Lower lobe of right lung (tissue), 2 donors: ENCODE measurements around the gene NLRX1. TPM values are rescaled to one million over a fixed set of nuclear protein-coding genes. Genes with fewer than 3 reads are reported as not detected.

Experiments used
- ATAC-seq, 2 donors: fragments of 200-7000 bp; cut with Tn5 transposase; one replicate each; pipeline ENCODE4 v1.9.1; 2020 to 2022; ENCODE audit warnings: mild to moderate bottlenecking in 2 of 2, moderate library complexity in 2 of 2
- DNase-seq: peaks from one replicate; pipeline ENCODE4 v3.0.0-alpha.2; 2020
- H3K27ac ChIP-seq: fragments of 200-600 bp; one replicate; pipeline ENCODE4 v1.8.0; 2022
- H3K27me3 ChIP-seq: fragments of 200-600 bp; one replicate; pipeline ENCODE4 v1.8.0; 2022; ENCODE audit warnings: low read depth
- H3K36me3 ChIP-seq: fragments of 200-600 bp; one replicate; pipeline ENCODE4 v1.8.0; 2022; ENCODE audit warnings: mild to moderate bottlenecking
- H3K4me1 ChIP-seq: fragments of 200-600 bp; one replicate; pipeline ENCODE4 v1.8.0; 2022
- H3K4me3 ChIP-seq: fragments of 200-600 bp; one replicate; pipeline ENCODE4 v1.8.0; 2022; ENCODE audit warnings: mild to moderate bottlenecking
- H3K9me3 ChIP-seq: fragments of 200-600 bp; one replicate; pipeline ENCODE4 v1.8.0; 2022
- CTCF ChIP-seq: fragments of 200-600 bp; IDR thresholded peaks from one replicate; pipeline ENCODE4 v1.8.0; 2022; ENCODE audit warnings: antibody characterized with exemption, mild to moderate bottlenecking
- intact Hi-C: fragments of 100-400 bp; cut with DNase I; formaldehyde crosslinking; loops from one replicate; pipeline ENCODE4 v1.11.0; 2022
- total RNA-seq: library from RNA; stranded (reverse); fragmentation: NEBNext Ultra II Directional; extraction: Animal tissue kit (Norgen Biotek cat#: 25700); gene quantifications from one replicate; pipeline ENCODE4 v1.2.1, GENCODE V29; 2021
- donor health status: DM: no; HTN: yes; CAD: no; lungs with severe emphysema.

Gene NLRX1
- total RNA-seq, 1 donor from 2014 or later, result 16.5 TPM

GRCh38 chr11:119202554-119202953 lies 34.0 kb downstream of the NLRX1 start:
- DNase-seq (peak; percentile 6), ATAC-seq (no peak)
- intact Hi-C loops, result no loop called here

DNA sequence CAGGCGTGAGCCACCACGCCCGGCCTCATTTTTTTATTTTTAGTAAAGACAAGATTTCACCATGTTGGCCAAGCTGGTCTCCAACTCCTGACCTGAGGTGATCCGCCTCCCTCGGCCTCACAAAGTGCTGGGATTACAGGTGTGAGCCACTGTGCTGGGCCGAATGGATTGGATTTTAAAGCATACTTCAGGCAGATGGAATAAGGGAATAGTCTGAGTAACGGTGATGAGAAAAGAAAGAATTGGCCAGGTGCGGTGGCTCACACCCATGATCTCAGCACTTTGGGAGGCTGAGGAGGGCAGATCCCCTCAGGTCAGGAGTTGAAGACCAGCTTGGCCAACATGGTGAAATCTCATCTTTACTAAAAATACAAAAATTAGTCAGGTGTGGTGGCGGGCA lies 35.5 kb downstream of the NLRX1 start:
- intact Hi-C loops, result no loop called here
- Histone ChIP-seq H3K27ac (no peak overlapping the region), H3K4me3 (no peak overlapping the region), H3K9me3 (no peaks in the 10 kb centered on the region), H3K27me3 (no peaks in the 10 kb centered on the region), H3K36me3 (no peaks in the 10 kb centered on the region), H3K4me1 (peaks cover 30% of the 10 kb centered on the region)
- TF ChIP-seq CTCF, result no peak
- no peak for ATAC-seq
- DNase-seq, result no peak

More at GRCh38 chr11:119202554-119202953, 34.0 kb downstream of the NLRX1 start:
- H3K27ac ChIP-seq, result no peak overlapping the region
- H3K9me3 ChIP-seq, result no peaks in the 10 kb centered on the region
- H3K27me3 ChIP-seq, result no peaks in the 10 kb centered on the region
- TF ChIP-seq CTCF, result no peak
- H3K36me3 ChIP-seq, result no peaks in the 10 kb centered on the region
- no peak overlapping the region for H3K4me3 ChIP-seq
- peaks cover 15% of the 10 kb centered on the region for H3K4me1 ChIP-seq

DNA sequence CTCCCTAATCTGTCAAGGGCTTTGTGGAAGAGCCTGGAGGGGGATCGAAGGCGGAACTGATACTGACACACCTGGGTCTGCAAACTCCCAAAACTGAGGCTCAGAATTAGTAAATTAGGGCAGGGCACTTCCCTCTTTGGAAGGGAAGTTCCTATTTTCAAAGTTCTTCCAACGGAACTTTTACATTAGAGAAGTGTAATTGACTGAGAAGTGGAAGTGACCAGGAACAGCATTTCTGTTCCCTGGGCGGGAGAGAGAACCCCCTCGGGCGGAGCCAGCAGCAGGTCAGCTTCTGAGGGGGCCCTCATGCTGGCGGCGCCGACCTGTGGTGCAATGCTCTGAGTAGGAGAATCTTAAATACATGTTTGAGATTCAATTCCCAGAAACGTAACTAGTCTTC lies 36.6 kb downstream of the NLRX1 start:
- no peak for TF ChIP-seq CTCF
- H3K4me3 ChIP-seq, result peak overlapping the region; percentile 93
- DNase-seq, result peak; percentile 73
- peaks cover 39% of the 10 kb centered on the region for H3K4me1 ChIP-seq
- ATAC-seq, result no peak
- intact Hi-C loops, result no loop called here
- peak overlapping the region; percentile 89 for H3K27ac ChIP-seq
- H3K36me3 ChIP-seq, result no peaks in the 10 kb centered on the region
- H3K9me3 ChIP-seq, result no peaks in the 10 kb centered on the region
- no peaks in the 10 kb centered on the region for H3K27me3 ChIP-seq

- TF ChIP-seq CTCF, result peak; percentile 87
- intact Hi-C loops, result no loop called here
- H3K27me3 ChIP-seq, result no peaks in the 10 kb centered on the region
- H3K36me3 ChIP-seq, result no peaks in the 10 kb centered on the region
- H3K4me1 ChIP-seq, result peaks cover 46% of the 10 kb centered on the region
- peak within 1 kb of the TSS; percentile 89 for H3K27ac ChIP-seq
- H3K4me3 ChIP-seq, result peak within 1 kb of the TSS; percentile 93
- DNase-seq (peak; percentile 95), ATAC-seq (peak; percentile 97 to 99)
- H3K9me3 ChIP-seq, result no peaks in the 10 kb centered on the region
Measured at GRCh38 chr11:119205574-119206510, 37.3 kb downstream of the NLRX1 start, which contains the start of gene CBL. Gene CBL (plus strand): TSS chr11:119206339. CDS start chr11:119206418, 79 bp downstream.

DNA sequence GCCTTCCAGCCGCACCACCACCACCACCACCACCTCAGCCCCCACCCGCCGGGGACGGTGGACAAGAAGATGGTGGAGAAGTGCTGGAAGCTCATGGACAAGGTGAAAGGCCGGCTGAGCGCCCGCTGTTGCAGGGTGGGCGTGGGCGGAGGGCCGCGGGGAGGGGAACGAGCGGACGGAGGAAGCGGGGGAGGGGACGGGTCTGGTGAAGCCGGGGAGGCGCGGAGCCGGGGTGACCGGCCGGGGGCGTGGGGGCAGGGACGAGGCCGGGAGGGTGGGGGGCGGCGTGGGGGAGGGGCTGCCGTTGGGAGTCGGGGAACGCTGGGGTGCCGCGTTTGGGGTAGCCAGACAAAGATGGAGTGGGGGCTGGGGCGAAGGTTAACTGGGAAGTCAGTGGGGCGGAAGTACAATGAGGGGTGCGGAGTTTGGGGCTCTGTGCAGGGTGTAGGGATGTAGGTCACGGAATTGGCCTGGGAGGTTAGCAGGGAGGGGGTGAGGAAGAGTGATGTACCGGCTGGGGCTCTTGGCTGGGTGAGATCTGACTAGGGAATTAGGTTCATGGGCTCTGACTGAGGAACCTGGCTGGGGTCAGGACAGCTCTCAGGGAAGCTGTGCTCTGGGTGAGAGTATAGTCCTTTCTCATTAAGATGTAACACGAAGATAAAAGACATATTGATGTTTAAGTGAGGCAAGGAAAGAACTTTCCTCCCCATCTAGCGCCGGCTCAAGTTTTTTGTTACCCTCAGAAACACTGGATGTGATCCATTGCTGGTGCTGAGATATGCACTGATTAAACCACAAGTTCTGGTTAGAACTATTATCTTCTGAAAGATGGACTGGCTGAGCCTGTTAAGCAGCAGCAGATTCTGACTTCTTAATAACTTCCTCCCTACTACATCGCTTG lies 38.2 kb downstream of the NLRX1 start:
- ATAC-seq (peak; percentile 53 to 54), DNase-seq (peak; percentile 83)
- peaks cover 46% of the 10 kb centered on the region for H3K4me1 ChIP-seq
- peak overlapping the region; percentile 89 for H3K27ac ChIP-seq
- H3K9me3 ChIP-seq, result no peaks in the 10 kb centered on the region
- intact Hi-C loops, result no loop called here
- H3K27me3 ChIP-seq, result no peaks in the 10 kb centered on the region
- H3K4me3 ChIP-seq, result peak overlapping the region; percentile 93
- no peak for TF ChIP-seq CTCF
- H3K36me3 ChIP-seq, result no peaks in the 10 kb centered on the region
